Measurements from ENCODE around the gene GFOD1. TPM values are rescaled to one million over a fixed set of nuclear protein-coding genes. Genes with fewer than 3 reads are reported as not detected.
"Not testable (repeated sequence)": the region's sequence is repeated elsewhere in the genome, so short reads cannot be mapped to it uniquely, and the experiment has no call there.

GFOD1 gene
- total and polyA plus RNA-seq, 8 donors: 1.4 to 2.7 (median 2.1) TPM

GRCh38 chr6:13462458-13463327, 24.7 kb downstream of the GFOD1 start:
- no peak for FAIRE-seq
- 87 to 88% methylated on average over 12 of the region's 12 CpGs for WGBS, 2 donors
- no peak for TF ChIP-seq CTCF (IDR thresholded peaks at IDR 0.05)
- H3K27ac ChIP-seq: no peak overlapping the region
- peaks cover 0 to 4% (median 0%) of the 10 kb centered on the region in 3 donors for H3K4me1 ChIP-seq
- no peaks in the 10 kb centered on the region for H3K27me3 ChIP-seq
- intact Hi-C loops (cut with DNase I): no loop called here
- H3K4me3 ChIP-seq: no peak overlapping the region
- no peak for DNase-seq
- H3K36me3 ChIP-seq: no peaks in the 10 kb centered on the region
- ATAC-seq: no peak
- no peaks in the 10 kb centered on the region for H3K9me3 ChIP-seq

GRCh38 chr6:13461805-13462204, 25.6 kb downstream of the GFOD1 start:
- no peak overlapping the region for H3K27ac ChIP-seq
- H3K27me3 ChIP-seq: no peaks in the 10 kb centered on the region
- no peaks in the 10 kb centered on the region for H3K36me3 ChIP-seq
- H3K4me3 ChIP-seq: no peak overlapping the region
- DNase-seq (no peak), FAIRE-seq (no peak), ATAC-seq (peak in 1 of 4 donors; percentile 20)
- WGBS, 2 donors: 79 to 87% methylated on average over 6 of the region's 6 CpGs
- no peaks in the 10 kb centered on the region for H3K9me3 ChIP-seq
- peaks cover 0 to 4% (median 0%) of the 10 kb centered on the region in 3 donors for H3K4me1 ChIP-seq
- TF ChIP-seq CTCF (IDR thresholded peaks at IDR 0.05): no peak
- intact Hi-C loops (cut with DNase I): no loop called here

- FAIRE-seq: no peak
- Histone ChIP-seq H3K9me3 (no peaks in the 10 kb centered on the region), H3K4me1 (no peaks in the 10 kb centered on the region), H3K4me3 (no peak overlapping the region), H3K36me3 (no peaks in the 10 kb centered on the region), H3K27me3 (no peaks in the 10 kb centered on the region), H3K27ac (no peak overlapping the region)
- 96 to 100% methylated on average over 4 of the region's 4 CpGs for WGBS, 2 donors
- no peak for TF ChIP-seq CTCF (IDR thresholded peaks at IDR 0.05)
- DNase-seq: no peak
- intact Hi-C loops (cut with DNase I): no loop called here
- ATAC-seq: no peak
Measured at GRCh38 chr6:13461307-13461706, 26.1 kb downstream of the GFOD1 start.

- DNase-seq, H3K27me3 ChIP-seq: not testable (repeated sequence)
- 71 to 96% methylated on average over 2 of the region's 2 CpGs for WGBS, 2 donors
Measured at GRCh38 chr6:13460289-13460688, 27.1 kb downstream of the GFOD1 start.

GRCh38 chr6:13457577-13457976, 29.8 kb downstream of the GFOD1 start:
- TF ChIP-seq CTCF (IDR thresholded peaks at IDR 0.05): no peak
- no peak overlapping the region for H3K27ac ChIP-seq
- intact Hi-C loops (cut with DNase I): no loop called here
- H3K27me3 ChIP-seq: no peaks in the 10 kb centered on the region
- no peak for ATAC-seq
- H3K9me3 ChIP-seq: no peaks in the 10 kb centered on the region
- FAIRE-seq: no peak
- no peaks in the 10 kb centered on the region for H3K36me3 ChIP-seq
- DNase-seq: no peak
- WGBS, 2 donors: 87 to 91% methylated on average over 7 of the region's 7 CpGs
- no peak overlapping the region for H3K4me3 ChIP-seq
- H3K4me1 ChIP-seq: peaks cover 0 to 3% (median 0%) of the 10 kb centered on the region in 3 donors

More at GRCh38 chr6:13460289-13460688, 27.1 kb downstream of the GFOD1 start:
- ATAC-seq; H3K4me1 ChIP-seq; H3K36me3 ChIP-seq; intact Hi-C loops (cut with DNase I); H3K4me3 ChIP-seq; H3K27ac ChIP-seq; H3K9me3 ChIP-seq; FAIRE-seq: not testable (repeated sequence)
